AG09319 (cell line): ENCODE data around the gene STAB2.

Experiments
- DNase-seq: peaks from one replicate; pipeline ENCODE4 v3.0.0-alpha.2; 2010; ENCODE audit warnings: low read depth; ENCODE audit errors: extremely low read depth
- TF ChIP-seq, protein P1 (sequence below): IDR thresholded peaks from 2 replicates; pipeline ENCODE4 v1.5.1; 2011; ENCODE audit warnings: low read depth, mild to moderate bottlenecking, inconsistent platforms, low read length, moderate library complexity

STAB2 gene

DNA sequence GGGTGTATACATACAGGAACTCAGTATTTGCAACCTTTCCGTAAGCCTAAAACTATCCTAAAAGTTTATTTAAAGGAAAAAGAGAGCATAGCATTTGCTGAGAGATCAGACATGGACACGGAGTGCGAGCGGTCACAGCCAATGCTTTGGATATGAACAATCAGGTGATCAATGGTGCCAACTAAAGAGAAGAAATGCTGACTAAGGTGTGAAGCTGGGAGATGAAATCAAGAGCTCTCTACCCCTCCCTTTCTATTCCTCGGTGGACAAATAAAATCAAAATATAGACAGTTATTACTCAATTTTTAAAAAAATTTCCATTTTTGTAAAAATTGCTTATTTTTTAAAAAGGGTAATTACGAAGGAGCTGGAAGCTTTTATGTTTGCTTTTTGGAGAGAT, 224.7 kb downstream of the STAB2 start:
- no peak for DNase-seq
- TF ChIP-seq, protein P1, sequence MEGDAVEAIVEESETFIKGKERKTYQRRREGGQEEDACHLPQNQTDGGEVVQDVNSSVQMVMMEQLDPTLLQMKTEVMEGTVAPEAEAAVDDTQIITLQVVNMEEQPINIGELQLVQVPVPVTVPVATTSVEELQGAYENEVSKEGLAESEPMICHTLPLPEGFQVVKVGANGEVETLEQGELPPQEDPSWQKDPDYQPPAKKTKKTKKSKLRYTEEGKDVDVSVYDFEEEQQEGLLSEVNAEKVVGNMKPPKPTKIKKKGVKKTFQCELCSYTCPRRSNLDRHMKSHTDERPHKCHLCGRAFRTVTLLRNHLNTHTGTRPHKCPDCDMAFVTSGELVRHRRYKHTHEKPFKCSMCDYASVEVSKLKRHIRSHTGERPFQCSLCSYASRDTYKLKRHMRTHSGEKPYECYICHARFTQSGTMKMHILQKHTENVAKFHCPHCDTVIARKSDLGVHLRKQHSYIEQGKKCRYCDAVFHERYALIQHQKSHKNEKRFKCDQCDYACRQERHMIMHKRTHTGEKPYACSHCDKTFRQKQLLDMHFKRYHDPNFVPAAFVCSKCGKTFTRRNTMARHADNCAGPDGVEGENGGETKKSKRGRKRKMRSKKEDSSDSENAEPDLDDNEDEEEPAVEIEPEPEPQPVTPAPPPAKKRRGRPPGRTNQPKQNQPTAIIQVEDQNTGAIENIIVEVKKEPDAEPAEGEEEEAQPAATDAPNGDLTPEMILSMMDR = no peak

DNA sequence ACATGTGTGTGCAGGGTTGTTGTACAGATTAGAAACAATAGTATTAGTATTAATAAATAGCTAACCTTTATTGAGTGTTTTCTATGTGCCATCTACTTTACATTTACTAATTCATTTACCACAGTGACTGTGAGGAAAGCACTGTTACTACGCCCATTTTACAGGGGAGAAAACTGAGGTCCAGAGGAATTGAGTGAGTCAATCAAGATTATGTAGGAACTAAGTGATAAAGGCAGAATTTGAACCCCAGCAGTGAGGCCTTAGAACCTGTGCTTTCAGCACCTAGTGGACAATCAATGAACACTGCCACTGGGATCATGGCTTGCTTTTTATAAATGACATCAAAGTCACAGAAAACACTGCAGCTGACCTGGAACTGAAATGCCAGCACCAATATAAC, 225.7 kb downstream of the STAB2 start:
- no peak for DNase-seq
- TF ChIP-seq, protein P1 = no peak

DNA sequence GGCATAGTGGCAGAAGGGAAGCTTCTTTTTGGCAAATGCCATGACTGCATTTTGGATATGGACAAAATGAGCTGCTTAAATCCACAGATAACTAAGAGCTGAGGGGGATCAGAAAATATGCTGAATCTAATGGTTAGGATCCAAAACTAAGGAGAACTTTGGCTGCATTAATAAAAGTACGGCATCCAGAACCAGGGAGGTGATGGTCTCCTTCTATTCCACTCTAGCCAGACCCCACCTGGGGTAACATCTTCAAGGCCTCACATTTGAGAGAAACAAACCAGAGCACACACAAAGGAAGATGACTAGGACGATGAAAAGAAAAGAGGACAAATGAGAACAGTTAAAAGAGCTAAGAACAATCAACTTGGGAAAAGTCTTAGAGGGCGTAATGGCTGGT, 226.4 kb downstream of the STAB2 start:
- TF ChIP-seq, protein P1 = no peak
- no peak for DNase-seq

DNA sequence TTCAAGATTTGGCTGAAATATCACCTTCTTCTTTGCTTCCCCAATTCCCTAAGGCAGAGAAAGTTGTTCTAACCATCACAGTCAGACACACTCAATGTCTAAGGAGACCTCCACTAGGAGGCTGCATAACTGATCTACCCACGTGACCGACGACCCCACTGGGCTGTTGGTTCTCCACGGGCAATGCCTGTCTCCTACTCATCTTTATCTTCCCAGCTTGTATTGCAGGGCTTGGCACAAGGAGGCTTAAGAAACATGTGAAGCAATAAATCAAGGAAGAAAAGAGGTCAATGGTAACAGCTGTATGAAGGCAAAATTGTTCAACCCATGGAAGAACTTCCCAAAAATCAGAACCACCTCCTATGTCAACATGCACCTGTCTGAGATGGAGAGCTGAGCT, 226.9 kb downstream of the STAB2 start:
- no peak for DNase-seq
- TF ChIP-seq, protein P1 = no peak

DNA sequence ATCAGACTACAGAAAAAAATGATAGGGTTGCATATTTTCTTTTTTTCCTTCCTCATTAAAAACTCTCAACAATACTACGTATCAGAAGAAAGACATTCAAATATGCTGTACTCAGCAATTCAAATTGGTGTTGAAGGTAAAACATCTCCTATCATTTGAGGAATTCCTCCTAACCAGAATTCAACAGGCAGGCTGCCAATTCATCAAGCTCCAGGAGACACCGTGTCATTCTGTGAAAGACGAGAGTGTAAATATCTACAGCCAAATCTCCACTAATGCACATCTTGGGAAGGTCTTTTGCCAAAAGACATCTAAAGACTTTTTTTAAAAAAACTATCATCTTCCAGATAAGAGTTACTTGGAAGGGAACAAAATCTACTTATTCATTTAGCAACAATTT, 227.4 kb downstream of the STAB2 start:
- DNase-seq = no peak
- TF ChIP-seq, protein P1 = no peak
